ENCODE results near the gene C16orf86. TPM values are rescaled to one million over a fixed set of nuclear protein-coding genes. Genes with fewer than 3 reads are reported as not detected.
A peak's percentile ranks its signal among the peaks of the same experiment; 100 is the strongest.

C16orf86 gene
- total RNA-seq, 3 donors from 2014 or later (not counting 1 experiment from before 2014, with no cell fraction given), result 3.5 to 4.4 (median 3.6) TPM

DNA sequence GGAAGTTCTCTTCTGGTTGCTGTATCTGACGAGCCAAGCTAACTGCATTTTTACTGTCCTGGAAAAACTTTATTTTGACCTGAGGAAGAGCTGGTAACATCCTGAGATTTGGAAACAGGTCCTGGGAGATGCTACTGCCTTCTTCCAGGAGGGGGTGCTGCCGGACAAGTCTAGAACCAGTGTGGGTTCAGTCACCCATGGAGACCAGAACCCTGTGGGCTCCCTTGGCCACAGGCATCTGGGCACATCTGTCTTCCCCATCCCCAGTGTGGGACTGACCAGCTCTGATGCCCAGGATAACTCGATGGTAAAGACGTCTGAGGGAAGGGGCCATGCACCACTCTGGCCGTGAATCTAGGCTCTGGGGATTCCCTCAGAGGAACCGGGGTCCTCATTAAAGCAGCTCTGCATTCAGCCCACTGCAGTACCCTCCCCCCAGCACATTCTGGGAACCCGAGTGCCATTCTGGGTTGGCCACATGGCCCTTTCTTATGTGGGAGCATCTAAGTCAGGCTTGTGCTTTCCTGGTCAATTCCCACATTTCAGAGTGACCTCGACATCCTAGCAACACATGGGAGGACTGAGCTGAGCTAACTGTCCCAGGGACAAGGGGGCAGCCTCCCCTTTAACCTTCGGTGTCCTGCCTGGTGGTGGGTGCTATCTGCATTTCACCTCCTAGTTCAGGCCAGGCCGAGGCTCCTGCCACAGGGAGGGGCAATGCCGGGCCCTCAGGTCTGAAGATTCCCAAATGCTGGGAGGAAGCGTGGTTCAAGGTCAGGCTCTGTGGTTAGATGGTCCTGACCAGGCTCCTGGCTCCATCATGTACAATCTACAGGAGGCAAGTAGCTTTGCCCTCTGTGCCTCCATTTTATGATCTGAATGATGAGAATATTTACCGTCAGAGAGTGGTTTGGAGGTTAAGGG is 6.4 kb downstream of the C16orf86 start:
- ATAC-seq (peak in 2 of 3 donors; percentile 10 to 29), DNase-seq (peak in 1 of 2 donors; percentile 69)
- Mint-ChIP-seq H3K27ac (no peak overlapping the region), H3K4me3 (no peak overlapping the region), H3K4me1 (peaks cover 0 to 7% of the 10 kb centered on the region in 2 donors), H3K36me3 (no peaks in the 10 kb centered on the region), H3K27me3 (ENCODE audit: low read depth in 2 of 2) (no peaks in the 10 kb centered on the region), H3K9me3 (no peaks in the 10 kb centered on the region)
- H3K4me1 ChIP-seq (ENCODE audit: control insufficient read depth, insufficient read depth, low read length), result peaks cover 13% of the 10 kb centered on the region
- no peak overlapping the region for H3K4me3 ChIP-seq (ENCODE audit: low read length)
- intact Hi-C loops (cut with micrococcal nuclease), result loop anchor here (2.0 kb wide), 1 partner anchor 256 kb away; no protein-coding TSS in a partner anchor
- 62% methylated on average over 13 of the region's 13 CpGs for WGBS (ENCODE audit: insufficient coverage)
- H3K36me3 ChIP-seq (ENCODE audit: control insufficient read depth, insufficient read depth, low read length), result no peaks in the 10 kb centered on the region
- TF ChIP-seq, protein P1, sequence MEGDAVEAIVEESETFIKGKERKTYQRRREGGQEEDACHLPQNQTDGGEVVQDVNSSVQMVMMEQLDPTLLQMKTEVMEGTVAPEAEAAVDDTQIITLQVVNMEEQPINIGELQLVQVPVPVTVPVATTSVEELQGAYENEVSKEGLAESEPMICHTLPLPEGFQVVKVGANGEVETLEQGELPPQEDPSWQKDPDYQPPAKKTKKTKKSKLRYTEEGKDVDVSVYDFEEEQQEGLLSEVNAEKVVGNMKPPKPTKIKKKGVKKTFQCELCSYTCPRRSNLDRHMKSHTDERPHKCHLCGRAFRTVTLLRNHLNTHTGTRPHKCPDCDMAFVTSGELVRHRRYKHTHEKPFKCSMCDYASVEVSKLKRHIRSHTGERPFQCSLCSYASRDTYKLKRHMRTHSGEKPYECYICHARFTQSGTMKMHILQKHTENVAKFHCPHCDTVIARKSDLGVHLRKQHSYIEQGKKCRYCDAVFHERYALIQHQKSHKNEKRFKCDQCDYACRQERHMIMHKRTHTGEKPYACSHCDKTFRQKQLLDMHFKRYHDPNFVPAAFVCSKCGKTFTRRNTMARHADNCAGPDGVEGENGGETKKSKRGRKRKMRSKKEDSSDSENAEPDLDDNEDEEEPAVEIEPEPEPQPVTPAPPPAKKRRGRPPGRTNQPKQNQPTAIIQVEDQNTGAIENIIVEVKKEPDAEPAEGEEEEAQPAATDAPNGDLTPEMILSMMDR (IDR thresholded peaks at IDR 0.05), result peak; percentile 49
- no peak overlapping the region for H3K27ac ChIP-seq (ENCODE audit: low read length)
- H3K27me3 ChIP-seq (ENCODE audit: control insufficient read depth, insufficient read depth, low read length), result no peaks in the 10 kb centered on the region
- no peaks in the 10 kb centered on the region for H3K9me3 ChIP-seq (ENCODE audit: control insufficient read depth, insufficient read depth, low read length)

DNA sequence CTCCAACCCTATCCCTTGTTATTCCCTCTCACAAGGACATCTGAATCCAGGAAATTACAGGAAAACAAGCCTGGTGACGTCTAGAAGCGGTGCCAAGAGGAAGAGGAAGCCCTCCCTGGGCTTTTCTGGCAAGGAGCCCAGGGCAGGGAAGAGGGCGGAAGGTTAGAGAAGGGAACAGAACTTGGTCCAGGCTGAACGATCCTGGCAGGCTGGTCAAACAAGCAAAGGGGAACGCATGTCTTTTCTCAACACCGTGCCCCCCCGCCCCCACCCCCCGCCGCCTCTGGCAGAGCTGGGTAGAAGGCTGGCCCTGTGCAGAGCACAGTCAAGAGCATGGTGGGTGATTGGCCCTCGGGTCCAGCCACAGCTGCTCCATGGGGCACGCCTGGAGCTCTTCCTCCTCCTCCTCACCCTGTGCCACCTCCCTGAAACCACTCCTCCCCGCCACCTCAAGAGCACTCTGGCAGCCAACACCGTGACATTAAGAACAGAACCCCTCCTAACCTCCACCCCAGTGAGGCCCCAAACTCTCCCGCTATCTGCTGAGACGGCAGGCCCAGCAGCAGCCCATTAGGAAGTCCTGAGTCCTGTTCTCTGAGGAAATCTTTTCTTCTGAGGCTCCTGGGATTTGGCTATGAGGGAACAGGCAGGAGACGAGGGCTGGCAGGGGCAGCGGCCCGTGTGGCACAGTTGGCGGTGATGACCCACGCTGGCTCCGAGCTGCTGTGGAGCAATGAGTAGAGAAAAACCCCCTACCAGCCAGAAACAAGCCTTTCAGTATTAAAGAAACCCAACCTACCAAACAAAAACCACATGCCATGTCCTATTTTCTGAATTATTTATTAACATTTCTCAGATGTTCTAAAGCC is 7.3 kb downstream of the C16orf86 start:
- H3K27ac Mint-ChIP-seq, result peak overlapping the region in 1 of 2 donors; percentile 72
- intact Hi-C loops (cut with micrococcal nuclease), result loop anchor here (2.0 kb wide), 1 partner anchor 255 kb away; no protein-coding TSS in a partner anchor
- H3K4me1 Mint-ChIP-seq, result peaks cover 0 to 5% of the 10 kb centered on the region in 2 donors

DNA sequence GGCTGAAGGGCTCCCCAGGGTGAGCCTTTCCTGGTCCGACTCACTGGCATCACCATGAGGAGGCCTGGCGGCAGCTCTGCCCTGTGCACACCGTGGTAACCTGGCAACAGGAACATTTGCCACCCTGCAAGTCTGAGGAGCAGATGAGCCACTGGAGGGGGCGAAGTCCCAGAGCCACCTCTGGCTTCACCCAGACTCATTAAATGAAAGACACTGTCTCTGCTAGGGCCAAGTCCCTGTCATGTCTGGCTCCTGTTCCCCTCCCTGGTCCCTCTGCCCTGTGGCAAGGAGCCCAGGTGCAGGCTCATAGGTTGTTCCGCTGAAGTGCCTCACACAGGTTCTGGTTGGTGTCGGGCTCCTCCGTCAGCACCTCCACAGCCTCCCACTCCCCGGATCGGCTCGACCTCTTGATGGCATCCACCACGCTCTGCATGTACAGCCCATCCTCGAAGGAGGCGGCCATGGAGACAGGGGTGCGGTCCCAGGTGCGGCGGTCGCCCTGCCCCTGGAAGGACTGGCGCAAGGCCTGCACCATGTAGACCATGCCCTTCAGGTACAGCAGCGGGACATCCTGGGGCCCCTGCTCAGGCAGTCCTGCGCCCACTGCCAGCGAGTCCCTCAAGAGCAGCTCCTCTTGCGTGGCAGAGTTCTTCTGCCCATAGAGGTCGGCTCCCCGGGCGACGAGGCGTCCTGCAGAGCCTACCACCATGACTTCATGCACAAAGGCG is 8.4 kb downstream of the C16orf86 start:
- intact Hi-C loops (cut with micrococcal nuclease), result no loop called here
- peaks cover 0 to 5% of the 10 kb centered on the region in 2 donors for H3K4me1 Mint-ChIP-seq
- DNase-seq, result no peak
- no peaks in the 10 kb centered on the region for H3K4me1 ChIP-seq (ENCODE audit: control insufficient read depth, insufficient read depth, low read length)
- H3K9me3 Mint-ChIP-seq, result no peaks in the 10 kb centered on the region
- no peak overlapping the region for H3K4me3 ChIP-seq (ENCODE audit: low read length)
- TF ChIP-seq, protein P1 (IDR thresholded peaks at IDR 0.05), result no peak
- H3K27ac ChIP-seq (ENCODE audit: low read length), result no peak overlapping the region
- no peaks in the 10 kb centered on the region for H3K36me3 ChIP-seq (ENCODE audit: control insufficient read depth, insufficient read depth, low read length)
- H3K36me3 Mint-ChIP-seq, result no peaks in the 10 kb centered on the region
- no peak for ATAC-seq
- H3K9me3 ChIP-seq (ENCODE audit: control insufficient read depth, insufficient read depth, low read length), result no peaks in the 10 kb centered on the region
- no peak overlapping the region for H3K27ac Mint-ChIP-seq
- H3K27me3 ChIP-seq (ENCODE audit: control insufficient read depth, insufficient read depth, low read length), result no peaks in the 10 kb centered on the region
- H3K27me3 Mint-ChIP-seq (ENCODE audit: low read depth in 2 of 2), result no peaks in the 10 kb centered on the region
- WGBS (ENCODE audit: insufficient coverage), result 96% methylated on average over 28 of the region's 28 CpGs
- no peak overlapping the region for H3K4me3 Mint-ChIP-seq

More for the DNA sequence above, 7.3 kb downstream of the C16orf86 start:
- Histone ChIP-seq H3K27me3 (ENCODE audit: control insufficient read depth, insufficient read depth, low read length) (no peaks in the 10 kb centered on the region), H3K9me3 (ENCODE audit: control insufficient read depth, insufficient read depth, low read length) (no peaks in the 10 kb centered on the region), H3K27ac (ENCODE audit: low read length) (no peak overlapping the region), H3K4me1 (ENCODE audit: control insufficient read depth, insufficient read depth, low read length) (peaks cover 3% of the 10 kb centered on the region), H3K36me3 (ENCODE audit: control insufficient read depth, insufficient read depth, low read length) (no peaks in the 10 kb centered on the region), H3K4me3 (ENCODE audit: low read length) (no peak overlapping the region)
- Mint-ChIP-seq H3K36me3 (no peaks in the 10 kb centered on the region), H3K4me3 (no peak overlapping the region), H3K27me3 (ENCODE audit: low read depth in 2 of 2) (no peaks in the 10 kb centered on the region), H3K9me3 (no peaks in the 10 kb centered on the region)
- no peak for ATAC-seq
- WGBS (ENCODE audit: insufficient coverage), result 62% methylated on average over 21 of the region's 21 CpGs
- no peak for DNase-seq
- TF ChIP-seq, protein P1 (IDR thresholded peaks at IDR 0.05), result no peak
